Ishikawa (cell line): ENCODE data around the gene OGG1.

Experiments used
- CEBPB ChIP-seq: IDR thresholded peaks from 2 replicates; pipeline ENCODE4 v1.6.1; 2012
- CREB1 ChIP-seq: IDR thresholded peaks from 2 replicates; pipeline ENCODE4 v1.6.1; 2012; ENCODE audit warnings: low read depth
- EGR1 ChIP-seq: IDR thresholded peaks from 2 replicates; pipeline ENCODE4 v1.6.1; 2012
- EP300 ChIP-seq: IDR thresholded peaks from 2 replicates; pipeline ENCODE4 v1.6.1; 2012; ENCODE audit warnings: borderline replicate concordance
- FOXM1 ChIP-seq: IDR thresholded peaks from 2 replicates; pipeline ENCODE4 v1.6.1; 2012; ENCODE audit warnings: low read depth, borderline replicate concordance
- MAX ChIP-seq: IDR thresholded peaks from 2 replicates; pipeline ENCODE4 v1.6.1; 2012
- NFIC ChIP-seq: IDR thresholded peaks from 2 replicates; pipeline ENCODE4 v1.6.1; 2012
- RAD21 ChIP-seq: IDR thresholded peaks from 2 replicates; pipeline ENCODE4 v1.6.1; 2012; ENCODE audit warnings: low read depth
- REST ChIP-seq: IDR thresholded peaks from 2 replicates; pipeline ENCODE4 v1.6.1; 2012; ENCODE audit warnings: low read depth, mild to moderate bottlenecking
- TAF1 ChIP-seq: IDR thresholded peaks from 2 replicates; pipeline ENCODE4 v1.6.1; 2012; ENCODE audit warnings: low read depth, mild to moderate bottlenecking
- TCF12 ChIP-seq: IDR thresholded peaks from 2 replicates; pipeline ENCODE4 v1.6.1; 2012; ENCODE audit warnings: low read depth
- TEAD4 ChIP-seq: IDR thresholded peaks from 2 replicates; pipeline ENCODE4 v1.6.1; 2012
- USF1 ChIP-seq: IDR thresholded peaks from 2 replicates; pipeline ENCODE4 v1.6.1; 2012
- YY1 ChIP-seq: IDR thresholded peaks from 2 replicates; pipeline ENCODE4 v1.6.1; 2012; ENCODE audit warnings: low read depth
- ZBTB7A ChIP-seq: IDR thresholded peaks from 2 replicates; pipeline ENCODE4 v1.6.1; 2012; ENCODE audit warnings: low read depth

OGG1 gene

DNA sequence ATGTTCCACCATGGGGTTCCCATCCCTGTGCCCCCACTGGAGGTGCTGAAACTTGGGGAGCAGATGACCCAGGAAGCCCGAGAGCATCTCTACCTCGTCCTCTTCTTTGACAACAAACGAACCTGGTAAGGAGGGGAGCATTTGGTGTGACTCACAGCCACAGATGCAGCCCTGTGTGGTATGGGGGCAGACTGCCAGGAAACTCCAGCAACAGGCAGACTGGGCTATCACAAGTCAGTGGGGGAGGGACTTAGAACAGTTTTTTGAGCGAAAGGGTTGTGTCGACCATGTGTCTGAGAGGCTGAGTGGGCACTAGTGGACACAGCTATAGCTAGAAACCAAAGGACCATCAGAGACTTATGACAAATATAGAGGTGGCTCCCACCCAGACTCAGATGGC, 3.4 kb upstream of the OGG1 start:
- TF ChIP-seq CREB1 (no peak), TCF12 (no peak), TAF1 (no peak), TEAD4 (no peak), NFIC (no peak), RAD21 (no peak), EGR1 (no peak), USF1 (no peak), EP300 (no peak), YY1 (no peak), MAX (no peak), FOXM1 (no peak), ZBTB7A (no peak), REST (no peak), CEBPB (no peak)

GRCh38 chr3:9747267-9747666, 2.5 kb upstream of the OGG1 start:
- no peak for TF ChIP-seq EP300
- no peak for TF ChIP-seq EGR1
- no peak for TF ChIP-seq TCF12
- no peak for TF ChIP-seq TEAD4

GRCh38 chr3:9748031-9748430, 1.7 kb upstream of the OGG1 start:
- no peak for TF ChIP-seq NFIC
- no peak for TF ChIP-seq FOXM1
- no peak for TF ChIP-seq REST
- no peak for TF ChIP-seq TEAD4
- no peak for TF ChIP-seq RAD21
- no peak for TF ChIP-seq MAX
- no peak for TF ChIP-seq EP300
- no peak for TF ChIP-seq TCF12
- no peak for TF ChIP-seq YY1
- no peak for TF ChIP-seq USF1
- TF ChIP-seq EGR1 = no peak
- TF ChIP-seq CREB1 = no peak
- no peak for TF ChIP-seq CEBPB
- TF ChIP-seq ZBTB7A = no peak
- TF ChIP-seq TAF1 = no peak

- TF ChIP-seq RAD21 = 0 out of 2 replicates have a peak, but pooled peaks have one; percentile 13
- 0 out of 2 replicates have a peak, but pooled peaks have one; percentile 27 for TF ChIP-seq TAF1
- TF ChIP-seq CREB1 = no peak
Observed at GRCh38 chr3:9749296-9749644, 482 bp upstream of the OGG1 start.

GRCh38 chr3:9750556-9751411, 1.0 kb downstream of the OGG1 start:
- TF ChIP-seq EGR1 (no peak), MAX (no peak), USF1 (no peak), TCF12 (no peak), NFIC (no peak), RAD21 (no peak), CEBPB (no peak), TEAD4 (no peak), ZBTB7A (no peak), CREB1 (no peak), FOXM1 (no peak), TAF1 (no peak), EP300 (no peak), YY1 (no peak), REST (no peak)
